GM10266 (cell line): ENCODE measurements around the gene PGPEP1.

Experiments used
- DNase-seq: peaks from one replicate; pipeline ENCODE4 v3.0.0; 2012; ENCODE audit errors: extremely low spot score
- CTCF ChIP-seq: IDR thresholded peaks from 2 replicates; pipeline ENCODE4 v1.5.1; 2012; ENCODE audit warnings: mild to moderate bottlenecking, low read depth; ENCODE audit not compliant: control insufficient read depth, insufficient read depth; ENCODE audit errors: missing control alignments

PGPEP1 gene

DNA sequence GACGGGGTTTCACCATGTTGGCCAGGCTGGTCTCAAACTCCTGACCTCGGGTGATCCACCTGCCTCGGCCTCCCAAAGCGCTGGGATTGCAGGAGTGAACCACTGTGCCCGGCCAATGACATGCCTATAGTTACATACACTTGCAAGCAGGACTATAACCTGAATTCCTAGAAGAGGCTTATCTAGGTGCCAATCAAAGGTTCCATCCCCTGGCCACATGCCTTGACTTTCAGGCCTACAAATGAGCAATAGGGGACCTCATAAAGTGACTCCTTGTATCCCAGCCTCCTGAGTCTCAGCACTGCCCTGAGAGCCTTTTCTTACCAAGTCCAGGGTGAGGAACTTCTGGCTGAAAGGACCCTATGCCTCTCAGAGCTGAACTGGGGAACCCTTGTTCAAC is 13.6 kb upstream of the PGPEP1 start:
- TF ChIP-seq CTCF, result no peak
- DNase-seq, result no peak

- TF ChIP-seq CTCF, result peak; percentile 84
- peak; percentile 96 for DNase-seq
These were observed 11.9 kb upstream of the PGPEP1 start for GRCh38 chr19:18328340-18329034.

- no peak for TF ChIP-seq CTCF
- no peak for DNase-seq
These were observed 11.4 kb upstream of the PGPEP1 start for GRCh38 chr19:18329035-18329376.

DNA sequence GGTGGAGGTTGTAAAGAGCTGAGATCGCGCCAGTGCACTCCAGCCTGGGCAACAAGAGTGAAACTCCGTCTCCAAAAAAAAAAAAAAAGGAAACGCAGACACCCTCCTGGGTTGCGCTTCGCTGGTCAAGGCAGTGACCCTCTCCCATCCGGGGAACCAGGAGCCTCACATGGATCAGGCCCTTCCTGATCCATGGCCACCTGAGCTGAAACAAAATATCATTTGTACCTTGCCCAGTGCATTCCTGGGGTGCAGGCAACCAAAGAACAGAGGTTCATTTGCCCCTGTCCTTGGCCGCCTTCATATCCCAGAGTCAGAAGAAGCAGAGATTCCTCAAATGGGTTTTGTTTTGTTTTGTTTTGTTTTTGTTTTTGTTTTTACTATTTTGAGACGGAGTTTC is 9.5 kb upstream of the PGPEP1 start:
- TF ChIP-seq CTCF, result no peak
- no peak for DNase-seq

- TF ChIP-seq CTCF, result no peak
- DNase-seq, result no peak
These were observed 7.4 kb upstream of the PGPEP1 start for GRCh38 chr19:18332917-18333530.

GRCh38 chr19:18333680-18334079 is 6.7 kb upstream of the PGPEP1 start:
- DNase-seq, result no peak
- no peak for TF ChIP-seq CTCF

DNA sequence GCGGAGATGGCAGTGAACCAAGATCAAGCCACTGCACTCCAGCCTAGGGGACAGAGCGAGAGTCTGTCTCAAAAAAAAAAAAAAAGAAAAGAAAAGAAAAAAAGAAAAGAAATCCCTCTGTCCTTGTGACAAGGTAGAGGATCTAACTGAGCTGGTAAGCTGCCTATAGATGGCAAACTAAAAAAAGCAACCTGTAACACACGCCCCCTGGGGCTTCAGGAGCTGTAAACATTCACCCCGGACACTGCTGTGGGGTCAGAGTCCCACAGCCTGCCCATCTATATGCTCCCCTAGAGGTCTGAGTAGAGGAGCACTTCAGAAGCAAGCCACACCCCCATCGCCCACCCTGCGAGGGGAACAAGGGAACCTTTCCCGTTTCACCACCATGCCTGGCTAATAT is 4.3 kb upstream of the PGPEP1 start:
- DNase-seq, result no peak
- TF ChIP-seq CTCF, result no peak
